PFSK-1 (cell line): ENCODE measurements around the gene MRAS.

ENCODE experiments used
- POLR2AphosphoS5 ChIP-seq: IDR thresholded peaks from 2 replicates; pipeline ENCODE4 v1.6.1; 2012; ENCODE audit warnings: low read depth, mild to moderate bottlenecking, control low read depth, low read length, moderate library complexity
- TAF1 ChIP-seq: IDR thresholded peaks from 2 replicates; pipeline ENCODE4 v1.6.1; 2012; ENCODE audit warnings: low read length, control low read depth, borderline replicate concordance; ENCODE audit not compliant: insufficient read depth

- TF ChIP-seq POLR2AphosphoS5 (no peak), TAF1 (no peak)
Measured at GRCh38 chr3:138310494-138310893, 37.9 kb upstream of the MRAS start.
